SU-DHL-6 (cell line): ENCODE data around the gene WDR73.

Source experiments
- CTCF ChIP-seq: fragments of 200-600 bp; sonication (generic); IDR thresholded peaks from one replicate; pipeline ENCODE4 v1.5.1; 2017; ENCODE audit warnings: antibody characterized with exemption, mild to moderate bottlenecking, low read length, moderate library complexity; ENCODE audit not compliant: insufficient read depth, poor library complexity, severe bottlenecking
- EZH2phosphoT487 ChIP-seq: fragments of 200-600 bp; sonication (generic), shearing (Covaris generic); conservative IDR thresholded peaks from 2 replicates; pipeline ENCODE4 v1.6.1; 2018; ENCODE audit warnings: mild to moderate bottlenecking, antibody characterized with exemption, low read length, moderate library complexity, mixed read lengths

GRCh38 chr15:84629033-84629432 is 25.1 kb downstream of the WDR73 start:
- TF ChIP-seq CTCF (no peak), EZH2phosphoT487 (no peak)
